IMR-90 (cell line): ENCODE results near the gene ARFGAP3. TPM values are rescaled to one million over a fixed set of nuclear protein-coding genes. Genes with fewer than 3 reads are reported as not detected.
A peak's percentile ranks its signal among the peaks of the same experiment; 100 is the strongest.

Source experiments
- ATAC-seq: fragments of 200-7000 bp; cut with Tn5 transposase; 2 replicates; pipeline ENCODE4 v1.9.1; 2020; ENCODE audit warnings: low read depth, mild to moderate bottlenecking, moderate library complexity
- BruUV-seq: library from RNA; stranded (reverse); fragments of 400-500 nt; replicated peaks from 2 replicates; lab custom pipeline; 2021; lab: Mats Ljungman, UMichigan
- CTCF ChIA-PET: fragments of 300-600 bp; formaldehyde crosslinking; extraction: SDS; loops from one replicate; lab custom pipeline; 2021; ENCODE audit warnings: antibody characterized with exemption; lab: Yijun Ruan, JAX
- POLR2A ChIA-PET: fragments of 300-600 bp; sonication (Branson Sonifier 250); formaldehyde crosslinking; loops from one replicate; lab custom pipeline; 2022; ENCODE audit warnings: antibody characterized with exemption; ENCODE audit not compliant: unreplicated experiment; lab: Charles Lee
- DNase-seq: peaks from one replicate; pipeline ENCODE4 v3.0.0; 2013
- H2AFZ ChIP-seq: replicated peaks from 2 replicates; pipeline ENCODE3; 2013; ENCODE audit warnings: low read length, mild to moderate bottlenecking; ENCODE audit not compliant: poor library complexity
- H2AK5ac ChIP-seq: 2 replicates; pipeline ENCODE4 v1.6.1; 2013; ENCODE audit warnings: low read depth, low read length, inconsistent platforms
- H2AK9ac ChIP-seq: replicated peaks from 2 replicates; pipeline ENCODE3; 2013; ENCODE audit warnings: mild to moderate bottlenecking, low read depth, low read length, moderate library complexity; ENCODE audit not compliant: poor library complexity
- H2BK120ac ChIP-seq: 2 replicates; pipeline ENCODE4 v1.6.1; 2013; ENCODE audit warnings: low read depth, low read length, inconsistent platforms
- H2BK15ac ChIP-seq: 3 replicates; pipeline ENCODE4 v1.6.1; 2013; ENCODE audit warnings: low read depth, low read length, inconsistent platforms
- H2BK20ac ChIP-seq: 2 replicates; pipeline ENCODE4 v1.6.1; 2013; ENCODE audit warnings: low read depth, mild to moderate bottlenecking, inconsistent platforms, low read length, moderate library complexity
- H2BK5ac ChIP-seq: 2 replicates; pipeline ENCODE4 v1.6.1; 2013; ENCODE audit warnings: mild to moderate bottlenecking, low read depth, low read length, inconsistent platforms; ENCODE audit not compliant: poor library complexity, severe bottlenecking
- H3K14ac ChIP-seq: replicated peaks from 2 replicates; pipeline ENCODE4 v1.6.1; 2013; ENCODE audit warnings: low read depth, low read length, inconsistent platforms
- H3K18ac ChIP-seq: 2 replicates; pipeline ENCODE4 v1.6.1; 2013; ENCODE audit warnings: low read depth, low read length, control low read depth
- H3K23ac ChIP-seq: 2 replicates; pipeline ENCODE4 v1.6.1; 2013; ENCODE audit warnings: low read depth, low read length, inconsistent platforms
- H3K27ac ChIP-seq: 2 replicates; pipeline ENCODE4 v1.5.1; 2013; ENCODE audit warnings: mild to moderate bottlenecking, control low read depth, low read length; ENCODE audit not compliant: insufficient read depth
- H3K27me3 ChIP-seq: 2 replicates; pipeline ENCODE4 v1.6.1; 2013; ENCODE audit warnings: low read length; ENCODE audit not compliant: control insufficient read depth, insufficient read depth
- H3K36me3 ChIP-seq: 2 replicates; pipeline ENCODE4 v1.6.1; 2013; ENCODE audit warnings: low read length, mixed read lengths; ENCODE audit not compliant: control insufficient read depth, insufficient read depth
- H3K4ac ChIP-seq: 2 replicates; pipeline ENCODE4 v1.6.1; 2013; ENCODE audit warnings: low read depth, low read length, inconsistent platforms
- H3K4me1 ChIP-seq: 2 replicates; pipeline ENCODE4 v1.6.1; 2013; ENCODE audit warnings: low read length, mixed read lengths; ENCODE audit not compliant: control insufficient read depth, insufficient read depth
- H3K4me2 ChIP-seq: 2 replicates; pipeline ENCODE4 v1.6.1; 2013; ENCODE audit warnings: low read depth, mild to moderate bottlenecking, control low read depth, low read length, moderate library complexity
- H3K4me3 ChIP-seq: 2 replicates; pipeline ENCODE4 v1.5.1; 2013; ENCODE audit warnings: low read depth, mild to moderate bottlenecking, control low read depth, low read length, moderate library complexity; ENCODE audit not compliant: insufficient read depth
- H3K56ac ChIP-seq: 2 replicates; pipeline ENCODE4 v1.6.1; 2013; ENCODE audit warnings: low read length, inconsistent platforms; ENCODE audit not compliant: insufficient read depth; ENCODE audit errors: extremely low read depth
- H3K79me1 ChIP-seq, 2 experiments: 2 replicates each; pipeline ENCODE4 v1.6.1; 2013; ENCODE audit warnings: low read length in 2 of 2, inconsistent platforms in 1 of 2, low read depth in 1 of 2
- H3K9ac ChIP-seq: 2 replicates; pipeline ENCODE4 v1.6.1; 2013; ENCODE audit warnings: low read depth, low read length, control low read depth
- H3K9me1 ChIP-seq: 2 replicates; pipeline ENCODE4 v1.6.1; 2013; ENCODE audit warnings: low read length, inconsistent platforms; ENCODE audit not compliant: insufficient read depth
- H3K9me3 ChIP-seq: 2 replicates; pipeline ENCODE4 v1.6.1; 2013; ENCODE audit warnings: low read length; ENCODE audit not compliant: control insufficient read depth, insufficient read depth
- H4K20me1 ChIP-seq: 2 replicates; pipeline ENCODE4 v1.6.1; 2013; ENCODE audit warnings: low read length, inconsistent platforms; ENCODE audit not compliant: insufficient read depth
- H4K5ac ChIP-seq: 2 replicates; pipeline ENCODE4 v1.6.1; 2013; ENCODE audit warnings: mild to moderate bottlenecking, low read depth, low read length, control low read depth
- H4K8ac ChIP-seq, 2 experiments: 2 replicates each; pipeline ENCODE4 v1.6.1; 2013; ENCODE audit warnings: low read depth in 2 of 2, low read length in 2 of 2, control low read depth in 1 of 2, inconsistent platforms in 1 of 2
- H4K91ac ChIP-seq: 2 replicates; pipeline ENCODE4 v1.6.1; 2013; ENCODE audit warnings: low read depth, low read length, inconsistent platforms; ENCODE audit not compliant: insufficient read depth
- CTCF ChIP-seq: conservative IDR thresholded peaks from 2 replicates; pipeline ENCODE4 v1.5.1; 2012; ENCODE audit warnings: mild to moderate bottlenecking, low read depth, low read length, improper control_type of control experiment
- MAZ ChIP-seq: IDR thresholded peaks from 2 replicates; pipeline ENCODE4 v1.6.1; 2012; ENCODE audit warnings: low read depth, mild to moderate bottlenecking, low read length, improper control_type of control experiment, moderate library complexity, borderline replicate concordance
- MXI1 ChIP-seq: IDR thresholded peaks from 2 replicates; pipeline ENCODE4 v1.6.1; 2012; ENCODE audit warnings: low read depth, mild to moderate bottlenecking, low read length, moderate library complexity, borderline replicate concordance
- RAD21 ChIP-seq: IDR thresholded peaks from 2 replicates; pipeline ENCODE4 v1.6.1; 2012; ENCODE audit warnings: low read length, improper control_type of control experiment
- WGBS, 2 experiments: methylation state at CpG; one replicate each; pipeline versions ENCODE4 v1.1.5 to v1.1.7; 2013; ENCODE audit warnings: missing lambda C conversion rate in 2 of 2; ENCODE audit not compliant: insufficient read length in 1 of 2; ENCODE audit errors: extremely low coverage in 2 of 2; 5-methylcytosine and 5-hydroxymethylcytosine counted together
- dilution Hi-C: fragments of 300-500 bp; cut with HindIII; formaldehyde crosslinking; loops from one replicate; pipeline ENCODE4 v1.14.3; 2018; ENCODE audit warnings: low sequenced_read_pairs; ENCODE audit not compliant: unreplicated experiment
- in situ Hi-C: fragments of 300-500 bp; cut with MboI; formaldehyde crosslinking; loops from 3 replicates; pipeline ENCODE4 v1.14.3; 2019; ENCODE audit warnings: low sequenced_read_pairs, inconsistent platforms, mixed read lengths
- intact Hi-C: fragments of 100-400 bp; cut with micrococcal nuclease; formaldehyde crosslinking; loops from 2 replicates; pipeline ENCODE4 v1.10.0; 2022
- polyA plus RNA-seq, 3 experiments: library from polyadenylated mRNA; depleted of rRNA; stranded (reverse); fragments of >200 nt; gene quantifications; 2 replicates each; pipeline ENCODE4 v1.2.3, GENCODE V29; 2012; ENCODE audit warnings: low replicate concordance in 1 of 3
- total RNA-seq: library from RNA; depleted of rRNA; stranded (reverse); fragments of >200 nt; gene quantifications from 2 replicates; pipeline ENCODE4 v1.2.3, GENCODE V29; 2012

The ARFGAP3 gene
- total and polyA plus RNA-seq, 2 of the 4 experiments (the other 2 are of a cell fraction): 50.0 to 70.1 TPM

DNA sequence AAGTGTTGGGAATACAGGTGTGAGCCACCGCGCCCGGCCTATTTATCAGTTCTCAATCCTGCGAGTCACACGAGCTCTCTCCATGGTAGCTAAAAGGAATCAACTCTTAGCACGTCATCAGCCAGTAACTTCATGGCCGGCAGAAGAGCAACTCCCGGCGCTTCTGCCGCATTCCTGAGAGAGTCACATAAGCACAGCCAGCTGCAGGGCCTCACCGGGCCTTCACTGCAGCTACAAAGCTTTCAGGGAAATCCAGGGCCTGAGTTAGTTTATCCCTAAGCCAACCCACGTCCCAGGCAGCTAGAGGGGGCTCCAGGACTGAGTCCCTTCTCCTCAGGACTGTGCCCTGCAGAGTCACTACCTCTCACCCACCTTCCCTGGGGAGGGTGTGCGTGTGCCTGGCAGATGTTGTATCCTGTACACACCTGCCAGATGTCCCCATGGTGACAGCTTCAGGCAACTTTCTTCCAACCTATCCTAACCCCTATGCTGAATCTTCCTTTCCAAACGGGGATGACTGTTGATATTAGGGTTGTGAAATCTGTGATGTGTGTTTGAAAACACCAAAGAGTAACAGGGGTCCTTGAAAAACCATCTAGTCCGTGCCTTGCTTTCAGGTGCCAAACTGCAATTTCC lies 45.9 kb upstream of the ARFGAP3 start:
- no peak overlapping the region for H3K56ac ChIP-seq
- no peak overlapping the region for H2BK120ac ChIP-seq
- H2BK5ac ChIP-seq: peak overlapping the region; percentile 29
- H3K27me3 ChIP-seq: no peaks in the 10 kb centered on the region
- H3K23ac ChIP-seq: no peak overlapping the region; the same call in 1 of the 2 replicates
- no peak overlapping the region for H2AFZ ChIP-seq
- H3K79me1 ChIP-seq: peaks cover 75 to 97% of the 10 kb centered on the region in 2 experiments
- TF ChIP-seq MXI1 (0 out of 2 replicates have a peak, but pooled peaks have one; percentile 6), RAD21 (peak; percentile 51), MAZ (no peak), CTCF (peak; percentile 47; the same call in 1 of the 2 replicates)
- in situ Hi-C loops (no loop called here), intact Hi-C loops (loop anchor here (5.0 kb wide), 1 partner anchor 109 kb away; no protein-coding TSS in a partner anchor), dilution Hi-C loops (no loop called here)
- H2AK9ac ChIP-seq: peak overlapping the region; percentile 62
- H2BK20ac ChIP-seq: no peak overlapping the region
- H3K36me3 ChIP-seq: peaks cover 8% of the 10 kb centered on the region; the same call in 1 of the 2 replicates
- H3K4me3 ChIP-seq: no peak overlapping the region
- peaks cover 52% of the 10 kb centered on the region for H3K9me1 ChIP-seq
- no peak overlapping the region for H4K91ac ChIP-seq
- 27% methylated on average over 6 of the region's 15 CpGs; no CpG with 5 or more reads in 1 of the 2 experiments for WGBS, 2 experiments
- no TSS peak for BruUV-seq
- H3K18ac ChIP-seq: no peak overlapping the region
- peak overlapping the region; percentile 19; the same call in 1 of the 2 replicates for H3K14ac ChIP-seq
- H3K9ac ChIP-seq: no peak overlapping the region
- ChIA-PET CTCF (interaction anchor here (0.6 to 0.8 kb wide), 4 partner anchors 15 to 60 kb away, joined by 3 to 4 read pairs (median 3); no protein-coding TSS in a partner anchor), POLR2A (no interaction called here)
- peak; percentile 78 for ATAC-seq
- H3K27ac ChIP-seq: peak overlapping the region; percentile 26; the same call in 1 of the 2 replicates
- H3K4me2 ChIP-seq: no peak overlapping the region
- 0 out of 2 replicates have a peak overlapping the region, but pooled peaks have one; percentile 5 for H2AK5ac ChIP-seq
- peak overlapping the region; percentile 8; the same call in 1 of the 2 replicates for H3K4ac ChIP-seq
- no peak overlapping the region for H4K5ac ChIP-seq
- DNase-seq: peak; percentile 87
- H4K20me1 ChIP-seq: peaks cover 93% of the 10 kb centered on the region
- H3K9me3 ChIP-seq: no peaks in the 10 kb centered on the region
- H3K4me1 ChIP-seq: peaks cover 16% of the 10 kb centered on the region
- no peak overlapping the region for H4K8ac ChIP-seq
- no peak overlapping the region for H2BK15ac ChIP-seq
